GM19438 (cell line): ENCODE measurements around the gene FAR2.
"Not testable (repeated sequence)": the region's sequence is repeated elsewhere in the genome, so short reads cannot be mapped to it uniquely, and the experiment has no call there.

Experiments used
- ATAC-seq: cut with Tn5 transposase; IDR thresholded peaks from one replicate; pipeline ENCODE4 v1.9.1; 2021; ENCODE audit warnings: low read depth; ENCODE audit not compliant: unreplicated experiment

Gene FAR2

DNA sequence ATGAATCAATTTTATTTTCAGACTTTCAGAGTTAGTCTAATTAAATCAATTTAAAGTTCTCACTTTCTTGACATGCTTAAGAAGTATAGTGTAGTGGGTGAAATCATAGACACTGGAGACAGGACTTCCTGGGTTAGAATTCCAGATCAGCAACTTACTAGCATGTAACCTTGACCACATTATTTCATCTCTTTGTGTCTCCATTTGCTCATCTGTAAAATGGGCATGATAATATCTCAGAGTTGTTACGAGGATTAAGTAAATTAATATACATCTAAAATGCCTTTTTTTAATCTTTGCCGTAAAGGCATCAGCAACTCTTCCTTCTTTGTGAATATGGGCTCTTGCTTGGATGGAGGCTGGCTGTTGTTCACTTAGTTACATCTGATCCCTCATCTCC is 233.2 kb downstream of the FAR2 start:
- ATAC-seq, result no peak

- not testable (repeated sequence) for ATAC-seq
Observed at GRCh38 chr12:29385194-29385593, 236.1 kb downstream of the FAR2 start.
